ENCODE data around the gene LASP1NB.

LASP1NB gene

DNA sequence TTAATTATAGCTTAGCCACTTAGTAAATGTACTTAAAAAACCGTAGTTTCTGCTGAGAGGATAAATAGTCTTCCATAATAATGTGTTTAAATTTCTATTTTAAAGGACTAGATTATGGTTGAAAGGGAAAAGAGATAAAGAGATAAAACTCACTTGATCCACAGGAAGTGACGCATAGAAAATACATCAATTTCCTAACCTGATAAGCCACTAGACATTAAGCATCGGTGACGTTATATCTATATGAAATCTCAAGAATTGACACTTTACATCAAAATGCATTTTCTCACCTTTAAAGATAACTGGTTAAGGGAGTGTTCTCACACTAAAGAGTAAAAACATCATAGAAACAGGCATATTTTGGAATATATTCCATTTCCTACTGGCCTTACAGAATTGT, 36.0 kb downstream of the LASP1NB start:
- TF ChIP-seq TCF12 (IDR thresholded peaks at IDR 0.05; ENCODE audit: low read depth) (no peak), CEBPB (IDR thresholded peaks at IDR 0.05) (no peak), EGR1 (IDR thresholded peaks at IDR 0.05) (no peak), EP300 (IDR thresholded peaks at IDR 0.05; ENCODE audit: borderline replicate concordance) (no peak), ZBTB7A (IDR thresholded peaks at IDR 0.05; ENCODE audit: low read depth) (no peak)

- TF ChIP-seq CREB1 (IDR thresholded peaks at IDR 0.05; ENCODE audit: low read depth) (no peak), EGR1 (IDR thresholded peaks at IDR 0.05) (no peak), TCF12 (IDR thresholded peaks at IDR 0.05; ENCODE audit: low read depth) (no peak), RAD21 (IDR thresholded peaks at IDR 0.05; ENCODE audit: low read depth) (no peak), NFIC (IDR thresholded peaks at IDR 0.05) (no peak), TEAD4 (IDR thresholded peaks at IDR 0.05) (no peak), EP300 (IDR thresholded peaks at IDR 0.05; ENCODE audit: borderline replicate concordance) (no peak), YY1 (IDR thresholded peaks at IDR 0.05; ENCODE audit: low read depth) (no peak), FOXM1 (IDR thresholded peaks at IDR 0.05; ENCODE audit: borderline replicate concordance, low read depth) (no peak)
- TF ChIP-seq, protein P1, sequence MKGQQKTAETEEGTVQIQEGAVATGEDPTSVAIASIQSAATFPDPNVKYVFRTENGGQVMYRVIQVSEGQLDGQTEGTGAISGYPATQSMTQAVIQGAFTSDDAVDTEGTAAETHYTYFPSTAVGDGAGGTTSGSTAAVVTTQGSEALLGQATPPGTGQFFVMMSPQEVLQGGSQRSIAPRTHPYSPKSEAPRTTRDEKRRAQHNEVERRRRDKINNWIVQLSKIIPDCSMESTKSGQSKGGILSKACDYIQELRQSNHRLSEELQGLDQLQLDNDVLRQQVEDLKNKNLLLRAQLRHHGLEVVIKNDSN (IDR thresholded peaks at IDR 0.05): no peak
These were observed 41.9 kb downstream of the LASP1NB start, which contains the start of gene FBXO47 for GRCh38 chr17:38967290-38967738. FBXO47 (minus strand) TSS chr17:38967403; CDS start chr17:38963025, 4,378 bp downstream.

DNA sequence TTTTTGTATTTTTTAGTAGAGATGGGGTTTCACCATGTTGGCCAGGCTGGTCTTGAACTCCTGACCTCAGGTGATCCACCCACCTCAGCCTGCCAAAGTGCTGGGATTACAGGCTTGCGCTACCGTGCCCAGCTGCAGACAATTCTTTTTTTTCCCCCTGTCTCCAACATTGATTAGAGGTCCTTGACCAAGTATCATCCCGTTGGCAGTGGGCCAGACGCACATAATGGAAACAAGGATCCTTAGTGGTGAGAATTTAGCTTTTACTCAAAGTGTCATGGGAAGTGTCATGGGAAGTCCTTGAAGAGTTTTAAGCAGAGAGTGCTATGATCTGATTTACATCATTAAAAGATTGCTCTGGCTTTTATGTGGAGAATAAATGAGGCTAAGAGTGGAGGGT, 43.9 kb downstream of the LASP1NB start:
- TF ChIP-seq NFIC (IDR thresholded peaks at IDR 0.05): no peak
- TF ChIP-seq TCF12 (IDR thresholded peaks at IDR 0.05; ENCODE audit: low read depth): no peak
- no peak for TF ChIP-seq ZBTB7A (IDR thresholded peaks at IDR 0.05; ENCODE audit: low read depth)
- TF ChIP-seq TAF1 (IDR thresholded peaks at IDR 0.05; ENCODE audit: low read depth): no peak
- TF ChIP-seq CEBPB (IDR thresholded peaks at IDR 0.05): no peak
- TF ChIP-seq CREB1 (IDR thresholded peaks at IDR 0.05; ENCODE audit: low read depth): no peak
- TF ChIP-seq TEAD4 (IDR thresholded peaks at IDR 0.05): no peak
- no peak for TF ChIP-seq EP300 (IDR thresholded peaks at IDR 0.05; ENCODE audit: borderline replicate concordance)
- TF ChIP-seq EGR1 (IDR thresholded peaks at IDR 0.05): no peak

GRCh38 chr17:38970128-38970527, 44.7 kb downstream of the LASP1NB start:
- TF ChIP-seq TEAD4 (IDR thresholded peaks at IDR 0.05) (no peak), TCF12 (IDR thresholded peaks at IDR 0.05; ENCODE audit: low read depth) (no peak), ZBTB7A (IDR thresholded peaks at IDR 0.05; ENCODE audit: low read depth) (no peak), FOXM1 (IDR thresholded peaks at IDR 0.05; ENCODE audit: borderline replicate concordance, low read depth) (no peak), EGR1 (IDR thresholded peaks at IDR 0.05) (no peak), RAD21 (IDR thresholded peaks at IDR 0.05; ENCODE audit: low read depth) (no peak), TAF1 (IDR thresholded peaks at IDR 0.05; ENCODE audit: low read depth) (no peak), MAX (IDR thresholded peaks at IDR 0.05) (no peak), YY1 (IDR thresholded peaks at IDR 0.05; ENCODE audit: low read depth) (no peak), CREB1 (IDR thresholded peaks at IDR 0.05; ENCODE audit: low read depth) (no peak), CEBPB (IDR thresholded peaks at IDR 0.05) (no peak), EP300 (IDR thresholded peaks at IDR 0.05; ENCODE audit: borderline replicate concordance) (no peak), NFIC (IDR thresholded peaks at IDR 0.05) (no peak)
- TF ChIP-seq, protein P2, sequence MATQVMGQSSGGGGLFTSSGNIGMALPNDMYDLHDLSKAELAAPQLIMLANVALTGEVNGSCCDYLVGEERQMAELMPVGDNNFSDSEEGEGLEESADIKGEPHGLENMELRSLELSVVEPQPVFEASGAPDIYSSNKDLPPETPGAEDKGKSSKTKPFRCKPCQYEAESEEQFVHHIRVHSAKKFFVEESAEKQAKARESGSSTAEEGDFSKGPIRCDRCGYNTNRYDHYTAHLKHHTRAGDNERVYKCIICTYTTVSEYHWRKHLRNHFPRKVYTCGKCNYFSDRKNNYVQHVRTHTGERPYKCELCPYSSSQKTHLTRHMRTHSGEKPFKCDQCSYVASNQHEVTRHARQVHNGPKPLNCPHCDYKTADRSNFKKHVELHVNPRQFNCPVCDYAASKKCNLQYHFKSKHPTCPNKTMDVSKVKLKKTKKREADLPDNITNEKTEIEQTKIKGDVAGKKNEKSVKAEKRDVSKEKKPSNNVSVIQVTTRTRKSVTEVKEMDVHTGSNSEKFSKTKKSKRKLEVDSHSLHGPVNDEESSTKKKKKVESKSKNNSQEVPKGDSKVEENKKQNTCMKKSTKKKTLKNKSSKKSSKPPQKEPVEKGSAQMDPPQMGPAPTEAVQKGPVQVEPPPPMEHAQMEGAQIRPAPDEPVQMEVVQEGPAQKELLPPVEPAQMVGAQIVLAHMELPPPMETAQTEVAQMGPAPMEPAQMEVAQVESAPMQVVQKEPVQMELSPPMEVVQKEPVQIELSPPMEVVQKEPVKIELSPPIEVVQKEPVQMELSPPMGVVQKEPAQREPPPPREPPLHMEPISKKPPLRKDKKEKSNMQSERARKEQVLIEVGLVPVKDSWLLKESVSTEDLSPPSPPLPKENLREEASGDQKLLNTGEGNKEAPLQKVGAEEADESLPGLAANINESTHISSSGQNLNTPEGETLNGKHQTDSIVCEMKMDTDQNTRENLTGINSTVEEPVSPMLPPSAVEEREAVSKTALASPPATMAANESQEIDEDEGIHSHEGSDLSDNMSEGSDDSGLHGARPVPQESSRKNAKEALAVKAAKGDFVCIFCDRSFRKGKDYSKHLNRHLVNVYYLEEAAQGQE (IDR thresholded peaks at IDR 0.05; ENCODE audit: low read depth): no peak
- TF ChIP-seq, protein P1 (IDR thresholded peaks at IDR 0.05): no peak

- no peak for TF ChIP-seq CREB1 (IDR thresholded peaks at IDR 0.05; ENCODE audit: low read depth)
- TF ChIP-seq TEAD4 (IDR thresholded peaks at IDR 0.05): no peak
- no peak for TF ChIP-seq EP300 (IDR thresholded peaks at IDR 0.05; ENCODE audit: borderline replicate concordance)
- no peak for TF ChIP-seq TAF1 (IDR thresholded peaks at IDR 0.05; ENCODE audit: low read depth)
- TF ChIP-seq FOXM1 (IDR thresholded peaks at IDR 0.05; ENCODE audit: borderline replicate concordance, low read depth): no peak
- no peak for TF ChIP-seq EGR1 (IDR thresholded peaks at IDR 0.05)
These were observed 45.4 kb downstream of the LASP1NB start for GRCh38 chr17:38970804-38971203.

DNA sequence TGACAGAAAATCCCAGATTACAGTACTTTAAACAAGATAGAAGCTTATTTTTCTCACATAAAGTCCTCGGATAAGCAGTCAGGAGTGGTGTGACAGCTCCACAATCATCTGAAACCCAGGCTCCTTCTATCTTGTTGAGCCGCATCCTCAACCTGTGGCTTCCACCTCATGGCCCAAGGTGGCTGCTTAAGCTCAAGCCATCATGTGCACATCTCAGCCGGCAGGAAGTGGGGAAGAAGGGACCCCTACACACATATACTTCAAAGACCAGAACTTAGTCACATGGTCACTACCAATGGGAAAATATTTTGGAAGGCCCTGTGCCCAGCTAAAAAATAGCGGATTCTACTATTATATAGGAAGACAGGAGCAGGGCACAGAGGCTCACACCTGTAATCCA, 52.8 kb downstream of the LASP1NB start:
- TF ChIP-seq CEBPB (IDR thresholded peaks at IDR 0.05): no peak
- no peak for TF ChIP-seq YY1 (IDR thresholded peaks at IDR 0.05; ENCODE audit: low read depth)
- no peak for TF ChIP-seq TCF12 (IDR thresholded peaks at IDR 0.05; ENCODE audit: low read depth)
